Neuron (in vitro differentiated cells): Measurements from ENCODE around the gene SLC7A1.

Source experiments
- H2AFZ ChIP-seq: one replicate; pipeline ENCODE4 v1.6.1; 2013; ENCODE audit warnings: low read depth, mild to moderate bottlenecking, inconsistent platforms, low read length, moderate library complexity
- H3K27me3 ChIP-seq: one replicate; pipeline ENCODE4 v1.6.1; 2013; ENCODE audit warnings: low read length; ENCODE audit not compliant: insufficient read depth
- H3K36me3 ChIP-seq: one replicate; pipeline ENCODE4 v1.6.1; 2013; ENCODE audit warnings: low read length; ENCODE audit not compliant: insufficient read depth
- H3K4me1 ChIP-seq: one replicate; pipeline ENCODE4 v1.6.1; 2013; ENCODE audit warnings: low read length; ENCODE audit not compliant: insufficient read depth
- H3K4me3 ChIP-seq: 2 replicates; pipeline ENCODE4 v1.5.1; 2013; ENCODE audit warnings: mild to moderate bottlenecking, low read length, moderate library complexity
- H3K9me3 ChIP-seq: one replicate; pipeline ENCODE4 v1.6.1; 2013; ENCODE audit warnings: low read length

Gene SLC7A1

GRCh38 chr13:29527916-29528315 is 67.6 kb downstream of the SLC7A1 start:
- no peaks in the 10 kb centered on the region for H3K27me3 ChIP-seq
- peaks cover 6% of the 10 kb centered on the region for H3K4me1 ChIP-seq
- peaks cover 43% of the 10 kb centered on the region for H3K36me3 ChIP-seq
- no peaks in the 10 kb centered on the region for H3K9me3 ChIP-seq
- no peak overlapping the region for H3K4me3 ChIP-seq
- H2AFZ ChIP-seq, result no peak overlapping the region

GRCh38 chr13:29527511-29527910 is 68.0 kb downstream of the SLC7A1 start:
- Histone ChIP-seq H3K27me3 (no peaks in the 10 kb centered on the region), H3K36me3 (peaks cover 43% of the 10 kb centered on the region), H3K4me1 (peaks cover 6% of the 10 kb centered on the region)

GRCh38 chr13:29526741-29527140 is 68.7 kb downstream of the SLC7A1 start:
- H3K36me3 ChIP-seq, result peaks cover 50% of the 10 kb centered on the region

More at GRCh38 chr13:29527511-29527910, 68.0 kb downstream of the SLC7A1 start:
- Histone ChIP-seq H2AFZ (no peak overlapping the region), H3K4me3 (no peak overlapping the region), H3K9me3 (no peaks in the 10 kb centered on the region)

GRCh38 chr13:29525757-29526156 is 69.7 kb downstream of the SLC7A1 start:
- Histone ChIP-seq H3K27me3 (no peaks in the 10 kb centered on the region), H3K4me3 (no peak overlapping the region), H3K9me3 (no peaks in the 10 kb centered on the region), H3K36me3 (peaks cover 49% of the 10 kb centered on the region), H3K4me1 (peaks cover 6% of the 10 kb centered on the region), H2AFZ (no peak overlapping the region)

More at GRCh38 chr13:29526741-29527140, 68.7 kb downstream of the SLC7A1 start:
- no peak overlapping the region for H3K4me3 ChIP-seq
- H3K27me3 ChIP-seq, result no peaks in the 10 kb centered on the region
- H3K4me1 ChIP-seq, result peaks cover 6% of the 10 kb centered on the region
- H2AFZ ChIP-seq, result no peak overlapping the region
- H3K9me3 ChIP-seq, result no peaks in the 10 kb centered on the region

- Histone ChIP-seq H3K27me3 (no peaks in the 10 kb centered on the region), H3K4me3 (no peak overlapping the region), H2AFZ (no peak overlapping the region), H3K36me3 (peaks cover 46% of the 10 kb centered on the region), H3K9me3 (no peaks in the 10 kb centered on the region), H3K4me1 (peaks cover 6% of the 10 kb centered on the region)
These were observed 70.8 kb downstream of the SLC7A1 start for GRCh38 chr13:29524641-29525040.

- H3K4me3 ChIP-seq, result no peak overlapping the region
- H3K36me3 ChIP-seq, result peaks cover 41% of the 10 kb centered on the region
- H3K4me1 ChIP-seq, result peaks cover 6% of the 10 kb centered on the region
- no peaks in the 10 kb centered on the region for H3K27me3 ChIP-seq
- H2AFZ ChIP-seq, result no peak overlapping the region
- no peaks in the 10 kb centered on the region for H3K9me3 ChIP-seq
These were observed 71.3 kb downstream of the SLC7A1 start for GRCh38 chr13:29524176-29524575.

GRCh38 chr13:29523199-29523961 is 72.1 kb downstream of the SLC7A1 start:
- Histone ChIP-seq H3K36me3 (peaks cover 36% of the 10 kb centered on the region), H3K4me1 (peaks cover 6% of the 10 kb centered on the region), H2AFZ (no peak overlapping the region), H3K4me3 (no peak overlapping the region), H3K9me3 (no peaks in the 10 kb centered on the region), H3K27me3 (no peaks in the 10 kb centered on the region)

- H3K4me3 ChIP-seq, result no peak overlapping the region
- peaks cover 34% of the 10 kb centered on the region for H3K36me3 ChIP-seq
- H3K27me3 ChIP-seq, result no peaks in the 10 kb centered on the region
- no peak overlapping the region for H2AFZ ChIP-seq
- H3K4me1 ChIP-seq, result no peaks in the 10 kb centered on the region
- no peaks in the 10 kb centered on the region for H3K9me3 ChIP-seq
These were observed 73.3 kb downstream of the SLC7A1 start for GRCh38 chr13:29522044-29522685.

- no peaks in the 10 kb centered on the region for H3K9me3 ChIP-seq
- H3K4me1 ChIP-seq, result no peaks in the 10 kb centered on the region
- H3K36me3 ChIP-seq, result peaks cover 40% of the 10 kb centered on the region
- no peak overlapping the region for H3K4me3 ChIP-seq
- H3K27me3 ChIP-seq, result no peaks in the 10 kb centered on the region
- H2AFZ ChIP-seq, result no peak overlapping the region
These were observed 74.2 kb downstream of the SLC7A1 start for GRCh38 chr13:29521336-29521735.

- H3K27me3 ChIP-seq, result no peaks in the 10 kb centered on the region
- H3K4me3 ChIP-seq, result no peak overlapping the region
- H3K36me3 ChIP-seq, result peaks cover 40% of the 10 kb centered on the region
- H3K4me1 ChIP-seq, result no peaks in the 10 kb centered on the region
- H3K9me3 ChIP-seq, result no peaks in the 10 kb centered on the region
- H2AFZ ChIP-seq, result no peak overlapping the region
These were observed 74.8 kb downstream of the SLC7A1 start for GRCh38 chr13:29520671-29521070.

- no peaks in the 10 kb centered on the region for H3K27me3 ChIP-seq
- H3K4me1 ChIP-seq, result no peaks in the 10 kb centered on the region
- no peaks in the 10 kb centered on the region for H3K9me3 ChIP-seq
- H2AFZ ChIP-seq, result no peak overlapping the region
- peaks cover 43% of the 10 kb centered on the region for H3K36me3 ChIP-seq
- H3K4me3 ChIP-seq, result no peak overlapping the region
These were observed 75.6 kb downstream of the SLC7A1 start for GRCh38 chr13:29519921-29520320.

- Histone ChIP-seq H2AFZ (no peak overlapping the region), H3K4me3 (no peak overlapping the region), H3K36me3 (peaks cover 41% of the 10 kb centered on the region)
These were observed 78.6 kb downstream of the SLC7A1 start for GRCh38 chr13:29516880-29517279.

GRCh38 chr13:29516012-29516411 is 79.5 kb downstream of the SLC7A1 start:
- H3K4me1 ChIP-seq, result no peaks in the 10 kb centered on the region
- H2AFZ ChIP-seq, result no peak overlapping the region
- peaks cover 37% of the 10 kb centered on the region for H3K36me3 ChIP-seq
- no peak overlapping the region for H3K4me3 ChIP-seq
- no peaks in the 10 kb centered on the region for H3K27me3 ChIP-seq
- H3K9me3 ChIP-seq, result no peaks in the 10 kb centered on the region

More at GRCh38 chr13:29516880-29517279, 78.6 kb downstream of the SLC7A1 start:
- no peaks in the 10 kb centered on the region for H3K9me3 ChIP-seq
- H3K4me1 ChIP-seq, result no peaks in the 10 kb centered on the region
- H3K27me3 ChIP-seq, result no peaks in the 10 kb centered on the region
